Lower leg skin (tissue), 4 donors: Measurements from ENCODE around the gene GPNMB. TPM values are rescaled to one million over a fixed set of nuclear protein-coding genes. Genes with fewer than 3 reads are reported as not detected.

ENCODE experiments used
- DNase-seq, 2 donors: peaks; one replicate each; pipeline ENCODE4 v3.0.0-alpha.2; 2019; ENCODE audit warnings: low spot score in 2 of 2
- H3K4me3 ChIP-seq: fragments of 200-600 bp; sonication (generic); 2 replicates; pipeline ENCODE4 v1.5.1; 2017; ENCODE audit warnings: mild to moderate bottlenecking, low read depth; ENCODE audit not compliant: poor library complexity, severe bottlenecking
- POLR2A ChIP-seq, 2 donors: fragments of 450-650 bp; IDR thresholded peaks; one replicate each; pipeline ENCODE4 v1.6.1; 2016 to 2017; ENCODE audit warnings: antibody characterized with exemption in 2 of 2, mild to moderate bottlenecking in 1 of 2, moderate library complexity in 1 of 2
- WGBS, 2 donors: methylation state at CpG; one replicate each; pipeline ENCODE4 v1.1.5; 2018; 5-methylcytosine and 5-hydroxymethylcytosine counted together
- intact Hi-C: fragments of 100-400 bp; cut with DNase I; formaldehyde crosslinking; loops from one replicate; pipeline ENCODE4 v1.15.0; 2023; ENCODE audit warnings: low total_unique reads
- total RNA-seq, 4 donors: library from RNA; depleted of rRNA; stranded (reverse); fragments of >200 nt; gene quantifications; one replicate each; pipeline ENCODE4 v1.1.0, GENCODE V29; 2016
- TF ChIP-seq, protein P1 (sequence below), 3 donors: fragments of 450-650 bp; IDR thresholded peaks; one replicate each; pipeline ENCODE4 v1.5.1; 2016; ENCODE audit warnings: antibody characterized with exemption in 3 of 3, mild to moderate bottlenecking in 3 of 3, moderate library complexity in 2 of 3

The GPNMB gene
- total RNA-seq, 4 donors from 2014 or later, result 357 to 554 (median 469) TPM

DNA sequence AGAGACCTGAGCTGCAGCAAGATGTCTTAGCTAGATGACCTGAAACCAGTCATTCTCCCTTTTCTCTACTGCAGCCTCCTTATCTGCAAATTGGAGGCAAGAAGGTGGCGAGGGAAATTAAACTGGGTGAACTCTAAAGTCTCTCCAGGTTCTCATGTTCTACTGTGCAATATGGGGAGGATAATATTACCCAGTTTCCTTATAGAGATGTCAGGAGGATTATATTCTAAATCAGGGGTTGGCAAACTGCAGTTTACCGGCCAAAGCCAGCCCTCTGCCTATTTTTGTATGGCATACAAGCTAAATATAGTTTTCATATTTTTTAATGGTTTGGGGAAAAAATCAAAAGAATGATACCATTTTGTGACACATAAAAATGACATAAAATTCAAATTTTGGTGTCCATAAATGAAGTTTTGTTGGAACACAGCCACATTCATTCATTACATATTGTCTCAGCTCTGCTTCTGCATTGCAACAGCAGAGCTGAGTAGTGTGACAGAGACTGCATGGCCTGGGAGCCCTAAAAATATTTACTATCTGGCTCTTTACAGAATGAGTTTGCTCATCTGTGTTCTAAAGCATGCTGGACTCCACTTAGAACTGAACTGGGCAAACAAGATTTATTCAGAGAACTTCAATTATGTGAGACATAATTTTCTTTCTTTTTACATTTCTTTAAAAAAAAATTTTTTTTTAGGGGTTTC, 33.4 kb downstream of the GPNMB start:
- no peak for DNase-seq
- intact Hi-C loops, result loop anchor here (10.0 kb wide), 2 partner anchors 95 to 265 kb away; partner anchors contain the start of gene NUP42
- 90 to 96% methylated on average over 2 of the region's 2 CpGs for WGBS, 2 donors
- TF ChIP-seq, protein P1, sequence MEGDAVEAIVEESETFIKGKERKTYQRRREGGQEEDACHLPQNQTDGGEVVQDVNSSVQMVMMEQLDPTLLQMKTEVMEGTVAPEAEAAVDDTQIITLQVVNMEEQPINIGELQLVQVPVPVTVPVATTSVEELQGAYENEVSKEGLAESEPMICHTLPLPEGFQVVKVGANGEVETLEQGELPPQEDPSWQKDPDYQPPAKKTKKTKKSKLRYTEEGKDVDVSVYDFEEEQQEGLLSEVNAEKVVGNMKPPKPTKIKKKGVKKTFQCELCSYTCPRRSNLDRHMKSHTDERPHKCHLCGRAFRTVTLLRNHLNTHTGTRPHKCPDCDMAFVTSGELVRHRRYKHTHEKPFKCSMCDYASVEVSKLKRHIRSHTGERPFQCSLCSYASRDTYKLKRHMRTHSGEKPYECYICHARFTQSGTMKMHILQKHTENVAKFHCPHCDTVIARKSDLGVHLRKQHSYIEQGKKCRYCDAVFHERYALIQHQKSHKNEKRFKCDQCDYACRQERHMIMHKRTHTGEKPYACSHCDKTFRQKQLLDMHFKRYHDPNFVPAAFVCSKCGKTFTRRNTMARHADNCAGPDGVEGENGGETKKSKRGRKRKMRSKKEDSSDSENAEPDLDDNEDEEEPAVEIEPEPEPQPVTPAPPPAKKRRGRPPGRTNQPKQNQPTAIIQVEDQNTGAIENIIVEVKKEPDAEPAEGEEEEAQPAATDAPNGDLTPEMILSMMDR (IDR thresholded peaks at IDR 0.05), result no peak
- TF ChIP-seq POLR2A (IDR thresholded peaks at IDR 0.05), result no peak
- no peak overlapping the region for H3K4me3 ChIP-seq

GRCh38 chr7:23283086-23283485, 36.5 kb downstream of the GPNMB start:
- WGBS, 2 donors, result 94 to 95% methylated on average over 4 of the region's 4 CpGs
- H3K4me3 ChIP-seq, result no peak overlapping the region
- DNase-seq, result no peak
- intact Hi-C loops, result no loop called here
- TF ChIP-seq, protein P1 (IDR thresholded peaks at IDR 0.05), result no peak

DNA sequence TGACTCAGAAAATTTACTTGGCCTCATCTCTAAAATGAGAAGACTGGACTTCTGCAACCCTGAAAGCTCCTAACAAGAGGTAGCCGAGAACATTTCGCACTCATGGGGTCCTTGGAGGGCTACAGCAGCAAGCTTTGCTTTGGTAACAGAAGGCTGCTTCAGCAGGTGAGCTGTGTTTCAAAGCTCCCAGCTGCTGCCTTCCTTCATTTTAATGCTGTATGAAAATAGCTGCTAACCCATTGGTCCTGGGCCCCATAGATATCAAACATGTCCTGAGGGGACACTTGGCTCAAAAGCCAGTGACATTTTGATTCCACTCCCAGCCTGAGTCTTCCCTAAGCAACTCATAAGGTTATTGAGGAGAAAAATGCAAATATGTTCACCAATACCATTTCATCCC, 38.3 kb downstream of the GPNMB start:
- no peak for TF ChIP-seq POLR2A (IDR thresholded peaks at IDR 0.05)
- TF ChIP-seq, protein P1 (IDR thresholded peaks at IDR 0.05), result no peak

GRCh38 chr7:23285657-23286646, 39.4 kb downstream of the GPNMB start:
- 82 to 88% methylated on average over 17 to 18 of the region's 18 CpGs for WGBS, 2 donors
- no peak for TF ChIP-seq POLR2A (IDR thresholded peaks at IDR 0.05)
- TF ChIP-seq, protein P1 (IDR thresholded peaks at IDR 0.05), result no peak

More for the DNA sequence above, 38.3 kb downstream of the GPNMB start:
- H3K4me3 ChIP-seq, result no peak overlapping the region
- intact Hi-C loops, result no loop called here
- no peak for DNase-seq
- 90 to 100% methylated on average over 2 of the region's 2 CpGs for WGBS, 2 donors

GRCh38 chr7:23287612-23288011, 41.0 kb downstream of the GPNMB start:
- WGBS, 2 donors, result 87 to 89% methylated on average over 5 of the region's 5 CpGs
- no peak for DNase-seq
- TF ChIP-seq, protein P1 (IDR thresholded peaks at IDR 0.05), result no peak
- no peak for TF ChIP-seq POLR2A (IDR thresholded peaks at IDR 0.05)
- H3K4me3 ChIP-seq, result no peak overlapping the region
- intact Hi-C loops, result no loop called here

More at GRCh38 chr7:23285657-23286646, 39.4 kb downstream of the GPNMB start:
- DNase-seq, result no peak
- no peak overlapping the region for H3K4me3 ChIP-seq
- intact Hi-C loops, result no loop called here
